Common myeloid progenitor, CD34-positive (primary cell): ENCODE measurements around the gene TALDO1.

Experiments
- CTCF ChIA-PET: fragments of 350-600 bp; sonication (Branson Sonifier 250); formaldehyde crosslinking; loops from one replicate; lab custom pipeline; 2021; ENCODE audit warnings: antibody characterized with exemption; lab: Charles Lee
- POLR2A ChIA-PET: fragments of 350-600 bp; sonication (Branson Sonifier 250); formaldehyde crosslinking; loops from one replicate; lab custom pipeline; 2021; ENCODE audit warnings: antibody characterized with exemption; lab: Charles Lee
- DNase-seq, 3 donors: peaks; one replicate each; pipeline versions ENCODE4 v3.0.0 to v3.0.0-alpha.2; 2013
- H3K27ac ChIP-seq, 2 experiments: 1 replicate in 1 of 2; 2 replicates in 1 of 2; pipeline ENCODE4 v1.7.0; 2013; ENCODE audit warnings: inconsistent platforms in 2 of 2, low read length in 2 of 2, mild to moderate bottlenecking in 2 of 2, low read depth in 1 of 2, moderate library complexity in 1 of 2; ENCODE audit not compliant: severe bottlenecking in 2 of 2, insufficient read depth in 1 of 2, poor library complexity in 1 of 2
- H3K27me3 ChIP-seq, 5 experiments: replicated peaks in 2 of 5; 1 replicate in 3 of 5; 2 replicates in 2 of 5; pipeline versions ENCODE4 v1.6.1 to v1.7.0; 2013; ENCODE audit warnings: low read length in 4 of 5, mild to moderate bottlenecking in 2 of 5, moderate library complexity in 2 of 5, inconsistent platforms in 1 of 5; ENCODE audit not compliant: insufficient read depth in 5 of 5, control insufficient read depth in 4 of 5
- H3K36me3 ChIP-seq, 4 experiments: 1 replicate in 2 of 4; 2 replicates in 2 of 4; pipeline versions ENCODE4 v1.6.1 to v1.7.0; 2013; ENCODE audit warnings: low read length in 3 of 4, control low read depth in 1 of 4, mild to moderate bottlenecking in 1 of 4; ENCODE audit not compliant: control insufficient read depth in 4 of 4, insufficient read depth in 4 of 4
- H3K4me1 ChIP-seq, 4 experiments: 1 replicate in 3 of 4; 2 replicates in 1 of 4; pipeline versions ENCODE4 v1.6.1 to v1.7.1; 2013; ENCODE audit warnings: low read length in 3 of 4, mild to moderate bottlenecking in 3 of 4, control low read depth in 1 of 4, inconsistent platforms in 1 of 4, moderate library complexity in 1 of 4; ENCODE audit not compliant: control insufficient read depth in 4 of 4, insufficient read depth in 4 of 4; ENCODE audit errors: control extremely low read depth in 1 of 4
- H3K4me3 ChIP-seq, 7 experiments: 1 replicate in 4 of 7; 2 replicates in 3 of 7; pipeline versions ENCODE4 v1.5.1 to v1.7.0; 2013; ENCODE audit warnings: mild to moderate bottlenecking in 7 of 7, low read length in 6 of 7, moderate library complexity in 6 of 7, inconsistent platforms in 2 of 7, low read depth in 2 of 7, control low read depth in 1 of 7; ENCODE audit not compliant: insufficient read depth in 4 of 7, control insufficient read depth in 1 of 7; ENCODE audit errors: extremely low read depth in 1 of 7
- H3K9me3 ChIP-seq, 5 experiments: 1 replicate in 4 of 5; 2 replicates in 1 of 5; pipeline versions ENCODE4 v1.6.1 to v1.7.1; 2013; ENCODE audit warnings: low read length in 4 of 5, mild to moderate bottlenecking in 2 of 5, inconsistent platforms in 1 of 5, low read depth in 1 of 5, moderate library complexity in 1 of 5; ENCODE audit not compliant: control insufficient read depth in 4 of 5, insufficient read depth in 2 of 5; ENCODE audit errors: control extremely low read depth in 1 of 5
- WGBS: methylation state at CpG from one replicate; pipeline ENCODE4 v1.1.5; 2013; ENCODE audit not compliant: insufficient coverage; 5-methylcytosine and 5-hydroxymethylcytosine counted together

TALDO1 gene

GRCh38 chr11:719214-720016, 27.8 kb upstream of the TALDO1 start:
- peaks cover 0 to 3% (median 0%) of the 10 kb centered on the region in 5 experiments for H3K9me3 ChIP-seq
- no peak for DNase-seq
- peaks cover 0 to 22% (median 21%) of the 10 kb centered on the region in 4 experiments for H3K4me1 ChIP-seq
- H3K4me3 ChIP-seq, result no peak overlapping the region
- H3K27ac ChIP-seq, result no peak overlapping the region
- ChIA-PET CTCF (interaction anchor here (2.1 to 15.0 kb wide), 2 partner anchors 16 to 28 kb away, joined by 7 to 133 read pairs; partner anchors contain the start of gene TALDO1), POLR2A (no interaction called here)
- 93% methylated on average over 31 of the region's 34 CpGs for WGBS
- peaks cover 0 to 36% (median 8%) of the 10 kb centered on the region in 5 experiments for H3K27me3 ChIP-seq
- no peaks in the 10 kb centered on the region for H3K36me3 ChIP-seq

GRCh38 chr11:720017-720641, 27.1 kb upstream of the TALDO1 start:
- Histone ChIP-seq H3K36me3 (no peaks in the 10 kb centered on the region), H3K4me3 (peak overlapping the region in 3 of 7 experiments; percentile 23 to 34 (median 32)), H3K9me3 (peaks cover 0 to 3% (median 0%) of the 10 kb centered on the region in 5 experiments), H3K27me3 (peaks cover 0 to 43% (median 12%) of the 10 kb centered on the region in 5 experiments), H3K4me1 (peaks cover 0 to 22% (median 21%) of the 10 kb centered on the region in 4 experiments), H3K27ac (no peak overlapping the region)
- DNase-seq, result no peak
- WGBS, result 66% methylated on average over 33 of the region's 35 CpGs
- ChIA-PET POLR2A (interaction anchor here (1.1 kb wide), 1 partner anchor 23 kb away, joined by 5 read pairs; no protein-coding TSS in a partner anchor), CTCF (interaction anchor here (2.1 to 15.0 kb wide), 2 partner anchors 17 to 27 kb away, joined by 7 to 133 read pairs; partner anchors contain the start of gene TALDO1)

GRCh38 chr11:720642-721246, 26.5 kb upstream of the TALDO1 start:
- Histone ChIP-seq H3K4me3 (peak overlapping the region in 4 of 7 experiments; percentile 22 to 34 (median 28)), H3K9me3 (no peaks in the 10 kb centered on the region), H3K27ac (no peak overlapping the region), H3K36me3 (no peaks in the 10 kb centered on the region), H3K4me1 (peaks cover 0 to 27% (median 24%) of the 10 kb centered on the region in 4 experiments), H3K27me3 (peaks cover 0 to 49% (median 14%) of the 10 kb centered on the region in 5 experiments)
- 2% methylated on average over 34 of the region's 53 CpGs for WGBS
- CTCF ChIA-PET, result interaction anchor here (1.8 to 15.0 kb wide), 7 partner anchors 9 to 57 kb away, joined by 6 to 133 read pairs (median 7); partner anchors contain the start of gene TALDO1
- peak in 2 of 3 donors; percentile 62 to 69 for DNase-seq
- POLR2A ChIA-PET, result interaction anchor here (1.1 kb wide), 1 partner anchor 24 kb away, joined by 5 read pairs; no protein-coding TSS in a partner anchor

DNA sequence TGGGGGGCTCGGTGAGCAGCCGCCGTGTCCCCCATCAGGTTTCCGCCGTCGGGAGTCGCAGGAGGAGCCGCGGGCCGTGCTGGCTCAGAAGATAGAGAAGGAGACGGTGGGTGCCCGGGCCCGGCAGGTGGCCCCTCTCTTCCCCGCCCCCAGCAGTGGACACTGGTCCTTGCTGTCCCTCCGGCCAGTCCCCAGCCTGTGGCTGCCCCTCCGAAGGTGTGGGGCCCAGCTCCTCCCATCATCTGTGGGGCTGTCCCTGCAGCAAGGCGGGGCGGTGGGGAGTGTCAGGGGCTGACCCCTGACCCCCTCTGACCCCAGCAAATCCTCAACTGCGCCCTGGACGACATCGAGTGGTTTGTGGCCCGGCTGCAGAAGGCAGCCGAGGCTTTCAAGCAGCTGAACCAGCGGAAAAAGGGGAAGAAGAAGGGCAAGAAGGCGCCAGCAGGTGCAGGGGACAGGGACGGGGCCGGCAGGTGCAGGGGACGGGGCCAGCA, 26.0 kb upstream of the TALDO1 start:
- H3K36me3 ChIP-seq, result no peaks in the 10 kb centered on the region
- no peak overlapping the region for H3K27ac ChIP-seq
- H3K9me3 ChIP-seq, result no peaks in the 10 kb centered on the region
- ChIA-PET POLR2A (no interaction called here), CTCF (interaction anchor here (1.0 to 15.0 kb wide), 12 partner anchors 9 to 161 kb away, joined by 3 to 133 read pairs (median 14); partner anchors contain the start of genes DEAF1, TALDO1 and TMEM80)
- H3K4me1 ChIP-seq, result peaks cover 0 to 30% (median 27%) of the 10 kb centered on the region in 4 experiments
- H3K4me3 ChIP-seq, result peak overlapping the region in 4 of 7 experiments; percentile 22 to 59 (median 43)
- peak in 2 of 3 donors; percentile 57 to 66 for DNase-seq
- H3K27me3 ChIP-seq, result peaks cover 0 to 49% (median 14%) of the 10 kb centered on the region in 5 experiments
- WGBS, result 5% methylated on average over 20 of the region's 28 CpGs

DNA sequence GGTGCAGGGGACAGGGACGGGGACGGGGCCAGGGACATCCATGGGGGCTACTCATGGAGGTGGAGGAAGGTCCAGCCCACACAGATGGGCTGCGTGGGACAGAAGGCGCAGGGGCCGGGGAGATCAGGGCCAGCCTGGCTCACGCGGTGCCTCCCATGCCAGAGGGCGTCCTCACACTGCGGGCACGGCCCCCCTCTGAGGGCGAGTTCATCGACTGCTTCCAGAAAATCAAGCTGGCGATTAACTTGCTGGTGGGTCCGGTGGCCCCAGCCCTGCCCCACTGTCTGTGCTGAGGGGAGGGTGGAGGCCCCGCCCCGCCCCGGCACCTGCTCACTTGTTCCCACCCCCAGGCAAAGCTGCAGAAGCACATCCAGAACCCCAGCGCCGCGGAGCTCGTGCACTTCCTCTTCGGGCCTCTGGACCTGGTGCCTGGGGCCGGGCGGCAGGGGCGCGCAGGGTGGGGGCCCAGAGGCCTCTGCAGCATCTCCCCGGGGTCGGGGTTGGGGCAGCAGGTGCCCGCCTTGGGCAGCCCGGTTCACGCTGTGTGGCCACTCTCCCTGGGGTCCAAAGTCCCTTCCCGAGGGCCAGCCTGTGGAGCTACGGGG, 25.4 kb upstream of the TALDO1 start:
- Histone ChIP-seq H3K4me3 (peak overlapping the region in 3 of 7 experiments; percentile 36 to 59 (median 50)), H3K27ac (no peak overlapping the region), H3K27me3 (peaks cover 0 to 49% (median 15%) of the 10 kb centered on the region in 5 experiments), H3K9me3 (no peaks in the 10 kb centered on the region), H3K4me1 (peaks cover 0 to 35% (median 33%) of the 10 kb centered on the region in 4 experiments), H3K36me3 (no peaks in the 10 kb centered on the region)
- WGBS, result 6% methylated on average over 26 of the region's 33 CpGs
- peak; percentile 58 to 82 (median 80) for DNase-seq
- POLR2A ChIA-PET, result interaction anchor here (0.6 kb wide), 1 partner anchor 26 kb away, joined by 3 read pairs; the partner anchor contains the start of gene TMEM80
- CTCF ChIA-PET, result interaction anchor here (0.9 to 15.0 kb wide), 17 partner anchors 10 to 167 kb away, joined by 3 to 133 read pairs (median 6); partner anchors contain the start of genes DEAF1, TALDO1 and TMEM80

DNA sequence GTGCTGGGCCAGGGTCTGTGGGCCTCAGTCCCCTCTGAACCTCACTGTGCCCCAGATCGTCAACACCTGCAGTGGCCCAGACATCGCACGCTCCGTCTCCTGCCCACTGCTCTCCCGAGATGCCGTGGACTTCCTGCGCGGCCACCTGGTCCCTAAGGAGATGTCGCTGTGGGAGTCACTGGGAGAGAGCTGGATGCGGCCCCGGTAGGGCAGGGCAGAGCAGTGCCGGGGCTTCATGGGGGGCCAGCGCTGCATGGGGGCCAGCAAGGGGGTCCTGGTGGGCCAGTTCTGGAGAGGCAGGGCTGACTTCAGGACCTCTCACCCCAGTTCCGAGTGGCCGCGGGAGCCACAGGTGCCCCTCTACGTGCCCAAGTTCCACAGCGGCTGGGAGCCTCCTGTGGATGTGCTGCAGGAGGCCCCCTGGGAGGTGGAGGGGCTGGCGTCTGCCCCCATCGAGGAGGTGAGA, 24.9 kb upstream of the TALDO1 start:
- POLR2A ChIA-PET, result interaction anchor here (0.6 kb wide), 1 partner anchor 27 kb away, joined by 3 read pairs; the partner anchor contains the start of gene TMEM80
- no peaks in the 10 kb centered on the region for H3K9me3 ChIP-seq
- peaks cover 0 to 38% (median 34%) of the 10 kb centered on the region in 4 experiments for H3K4me1 ChIP-seq
- H3K4me3 ChIP-seq, result no peak overlapping the region
- H3K36me3 ChIP-seq, result no peaks in the 10 kb centered on the region
- CTCF ChIA-PET, result interaction anchor here (0.9 to 15.0 kb wide), 18 partner anchors 9 to 167 kb away, joined by 3 to 133 read pairs (median 6); partner anchors contain the start of genes DEAF1, TALDO1 and TMEM80
- 72% methylated on average over 14 of the region's 20 CpGs for WGBS
- no peak overlapping the region for H3K27ac ChIP-seq
- no peak for DNase-seq
- H3K27me3 ChIP-seq, result peaks cover 0 to 49% (median 15%) of the 10 kb centered on the region in 5 experiments
